ENCODE results near the gene SNX10. TPM values are rescaled to one million over a fixed set of nuclear protein-coding genes. Genes with fewer than 3 reads are reported as not detected.

The SNX10 gene
- total and polyA plus RNA-seq, 12 donors = 6.5 to 50.3 (median 27.8) TPM

DNA sequence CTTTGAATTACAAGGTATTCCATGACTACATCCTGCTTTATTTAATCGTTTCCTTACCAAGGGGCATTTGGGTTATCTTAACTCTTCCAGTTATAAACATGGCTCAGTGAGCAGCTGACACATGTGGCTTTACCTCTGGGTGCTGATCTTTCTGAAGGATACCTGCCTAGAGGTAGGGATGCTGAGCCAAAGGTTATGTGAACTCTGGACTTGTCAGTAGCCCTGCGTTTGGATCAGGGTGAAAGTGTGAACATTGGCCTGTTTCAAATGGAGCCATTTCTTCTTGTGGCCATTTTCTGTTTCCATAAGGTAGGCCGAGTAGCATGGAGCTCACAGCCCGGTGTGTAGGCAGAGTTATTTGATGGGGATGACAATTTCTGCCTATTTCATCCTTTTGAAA, 29.2 kb downstream of the SNX10 start:
- Histone ChIP-seq H3K27ac (no peak overlapping the region), H3K9me3 (replicated peaks in 1 of 3) (no peaks in the 10 kb centered on the region), H3K4me1 (replicated peaks in 1 of 2) (peaks cover 0 to 19% of the 10 kb centered on the region in 2 donors), H3K27me3 (no peaks in the 10 kb centered on the region), H3K4me3 (no peak overlapping the region), H3K36me3 (replicated peaks in 1 of 2) (no peaks in the 10 kb centered on the region)
- DNase-seq = peak in 1 of 7 donors; percentile 15
- WGBS, 4 donors = 89 to 95% (median 93%) methylated on average over 4 of the region's 4 CpGs
- no peak for TF ChIP-seq POLR2A (IDR thresholded peaks at IDR 0.05)
- no peak for TF ChIP-seq CTCF (IDR thresholded peaks at IDR 0.05)
- intact Hi-C loops (cut with DNase I) = no loop called here

- no peak overlapping the region for H3K27ac ChIP-seq
- no peak for TF ChIP-seq CTCF (IDR thresholded peaks at IDR 0.05)
- no peak for TF ChIP-seq POLR2A (IDR thresholded peaks at IDR 0.05)
- H3K36me3 ChIP-seq (replicated peaks in 1 of 2) = no peaks in the 10 kb centered on the region
- DNase-seq = peak in 5 of 7 donors; percentile 31 to 58 (median 56)
- H3K9me3 ChIP-seq (replicated peaks in 1 of 3) = no peaks in the 10 kb centered on the region
- peaks cover 0 to 14% of the 10 kb centered on the region in 2 donors for H3K4me1 ChIP-seq (replicated peaks in 1 of 2)
- no peaks in the 10 kb centered on the region for H3K27me3 ChIP-seq
- WGBS, 4 donors = 18 to 36% (median 25%) methylated on average over 1 of the region's 1 CpG
- intact Hi-C loops (cut with DNase I) = no loop called here
- no peak overlapping the region for H3K4me3 ChIP-seq
Measured at GRCh38 chr7:26321435-26321834, 29.8 kb downstream of the SNX10 start.

DNA sequence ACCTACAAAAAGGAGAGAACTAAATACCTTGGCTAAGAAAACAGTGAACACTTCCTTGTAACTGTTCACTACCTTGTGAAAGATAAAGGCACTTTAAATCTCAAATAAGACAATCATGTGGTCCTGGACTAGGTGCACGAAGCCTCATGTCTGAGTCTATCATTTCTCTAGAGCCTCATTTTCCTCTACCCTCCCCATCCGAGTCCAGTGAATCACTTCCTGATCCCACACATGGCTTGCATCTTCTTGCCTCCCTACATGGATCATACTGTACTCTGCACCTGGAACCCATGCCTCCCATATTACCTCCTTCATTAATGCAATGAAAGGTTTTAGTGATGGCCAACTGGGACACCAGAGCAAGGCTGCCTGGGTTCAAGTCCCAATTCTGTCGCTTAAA, 34.5 kb downstream of the SNX10 start:
- Histone ChIP-seq H3K4me1 (replicated peaks in 1 of 2) (no peaks in the 10 kb centered on the region), H3K4me3 (no peak overlapping the region), H3K27ac (no peak overlapping the region), H3K27me3 (no peaks in the 10 kb centered on the region), H3K36me3 (replicated peaks in 1 of 2) (no peaks in the 10 kb centered on the region), H3K9me3 (replicated peaks in 1 of 3) (no peaks in the 10 kb centered on the region)
- 83 to 90% (median 85%) methylated on average over 3 of the region's 3 CpGs for WGBS, 4 donors
- no peak for TF ChIP-seq POLR2A (IDR thresholded peaks at IDR 0.05)
- TF ChIP-seq CTCF (IDR thresholded peaks at IDR 0.05) = no peak
- peak in 1 of 7 donors; percentile 28 for DNase-seq
- intact Hi-C loops (cut with DNase I) = no loop called here

DNA sequence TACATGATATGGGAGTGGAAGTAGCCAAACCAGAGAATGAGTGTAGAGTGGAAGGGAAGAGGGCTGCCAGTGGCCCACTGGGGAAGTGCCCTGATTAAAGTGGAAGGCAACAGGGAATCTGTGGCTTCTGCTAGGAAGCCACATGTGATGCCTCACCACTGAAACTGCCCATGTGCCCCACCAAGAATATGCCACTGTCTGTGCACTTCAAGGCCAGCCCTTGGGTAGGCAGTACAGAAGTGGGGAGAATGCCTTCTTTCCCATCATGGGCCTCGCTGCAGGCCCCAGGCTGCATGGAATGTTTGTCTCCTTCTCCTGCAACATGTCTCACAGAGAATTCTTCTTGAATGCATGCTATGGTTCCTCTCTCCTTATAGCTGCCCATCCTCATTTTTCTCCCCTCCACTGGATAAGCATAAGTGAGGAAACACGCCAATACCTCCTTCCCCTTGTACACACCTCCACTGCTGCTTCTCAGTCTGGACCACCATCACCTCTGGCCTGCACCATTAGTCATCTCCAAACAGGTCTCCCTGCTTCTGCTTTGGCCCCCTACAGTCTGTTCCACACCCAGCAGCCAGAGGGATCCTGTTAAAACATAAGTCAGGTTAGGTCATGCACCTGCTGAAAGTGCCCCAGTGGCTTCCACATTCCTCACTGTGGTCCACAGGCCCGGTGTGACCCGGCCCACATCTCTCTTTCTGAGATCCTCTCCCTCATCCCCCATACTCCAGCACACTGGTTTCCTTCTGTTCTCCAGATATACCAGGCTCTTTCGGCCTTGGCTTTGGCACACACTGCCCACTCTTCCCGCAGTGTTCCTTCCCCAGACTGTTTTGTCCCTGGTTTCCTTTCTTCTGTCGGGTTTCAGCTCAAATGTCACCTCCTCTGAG, 37.1 kb downstream of the SNX10 start:
- peak in 1 of 7 donors; percentile 35 for DNase-seq
- WGBS, 4 donors = 89 to 93% (median 92%) methylated on average over 7 of the region's 7 CpGs
- no peak for TF ChIP-seq CTCF (IDR thresholded peaks at IDR 0.05)
- TF ChIP-seq POLR2A (IDR thresholded peaks at IDR 0.05) = no peak
- intact Hi-C loops (cut with DNase I) = no loop called here
- Histone ChIP-seq H3K27ac (no peak overlapping the region), H3K4me1 (replicated peaks in 1 of 2) (peaks cover 0 to 7% of the 10 kb centered on the region in 2 donors), H3K27me3 (no peaks in the 10 kb centered on the region), H3K36me3 (replicated peaks in 1 of 2) (no peaks in the 10 kb centered on the region), H3K9me3 (replicated peaks in 1 of 3) (no peaks in the 10 kb centered on the region), H3K4me3 (no peak overlapping the region)

Data from adrenal gland (tissue), 12 donors.